Hepatocyte (in vitro differentiated cells): ENCODE measurements around the gene IL21R. TPM values are rescaled to one million over a fixed set of nuclear protein-coding genes. Genes with fewer than 3 reads are reported as not detected.
"Not testable (repeated sequence)": the region's sequence is repeated elsewhere in the genome, so short reads cannot be mapped to it uniquely, and the experiment has no call there.

Source experiments
- DNase-seq: peaks from one replicate; pipeline ENCODE4 v3.0.0-alpha.2; 2016; ENCODE audit warnings: low spot score
- H2AFZ ChIP-seq: fragments of 200-600 bp; sonication (generic); 2 replicates; pipeline ENCODE4 v1.6.0; 2016; ENCODE audit warnings: antibody characterized with exemption, mild to moderate bottlenecking
- H3K27ac ChIP-seq: fragments of 200-600 bp; sonication (generic); 2 replicates; pipeline ENCODE4 v1.5.1; 2016; ENCODE audit warnings: mild to moderate bottlenecking
- H3K27me3 ChIP-seq: fragments of 200-600 bp; sonication (generic); 2 replicates; pipeline ENCODE4 v1.6.1; 2016
- H3K36me3 ChIP-seq: fragments of 200-600 bp; sonication (generic); replicated peaks from 2 replicates; pipeline ENCODE4 v1.5.1; 2016; ENCODE audit warnings: low read depth; ENCODE audit not compliant: insufficient read depth
- H3K4me1 ChIP-seq: fragments of 200-600 bp; sonication (generic); 2 replicates; pipeline ENCODE4 v1.5.1; 2016; ENCODE audit warnings: mild to moderate bottlenecking, moderate library complexity; ENCODE audit not compliant: insufficient read depth
- H3K4me2 ChIP-seq: fragments of 200-600 bp; sonication (generic); 2 replicates; pipeline ENCODE4 v1.6.0; 2016
- H3K4me3 ChIP-seq: fragments of 200-600 bp; sonication (generic); 2 replicates; pipeline ENCODE4 v1.5.1; 2016; ENCODE audit warnings: mild to moderate bottlenecking
- H3K79me2 ChIP-seq: fragments of 200-600 bp; sonication (generic); 2 replicates; pipeline ENCODE4 v1.6.0; 2017; ENCODE audit warnings: mild to moderate bottlenecking
- H3K9me2 ChIP-seq: fragments of 200-600 bp; sonication (generic); replicated peaks from 2 replicates; pipeline ENCODE4 v1.6.0; 2017; ENCODE audit warnings: mild to moderate bottlenecking; ENCODE audit not compliant: insufficient read depth
- H3K9me3 ChIP-seq: fragments of 200-600 bp; sonication (generic); 2 replicates; pipeline ENCODE4 v1.5.1; 2016; ENCODE audit warnings: low read depth, mild to moderate bottlenecking
- H4K20me1 ChIP-seq: fragments of 200-600 bp; sonication (generic); 2 replicates; pipeline ENCODE4 v1.6.0; 2016; ENCODE audit warnings: mild to moderate bottlenecking; ENCODE audit not compliant: insufficient read depth, poor library complexity, severe bottlenecking
- CTCF ChIP-seq: fragments of 200-600 bp; sonication (generic); IDR thresholded peaks from 2 replicates; pipeline ENCODE4 v1.5.1; 2016; ENCODE audit warnings: antibody characterized with exemption, mild to moderate bottlenecking; ENCODE audit not compliant: poor library complexity
- EZH2 ChIP-seq: fragments of 200-600 bp; sonication (generic); IDR thresholded peaks from 2 replicates; pipeline ENCODE4 v1.6.1; 2016; ENCODE audit warnings: antibody characterized with exemption, mild to moderate bottlenecking, borderline replicate concordance
- EZH2phosphoT487 ChIP-seq: fragments of 200-600 bp; sonication (generic); IDR thresholded peaks from one replicate; pipeline ENCODE4 v1.6.1; 2018; ENCODE audit warnings: antibody characterized with exemption, mild to moderate bottlenecking, low read depth, moderate library complexity; ENCODE audit not compliant: unreplicated experiment, severe bottlenecking
- WGBS: methylation state at CpG from one replicate; pipeline ENCODE4 v1.1.6; 2016; ENCODE audit warnings: low lambda C conversion rate; ENCODE audit errors: missing lambda C conversion rate; 5-methylcytosine and 5-hydroxymethylcytosine counted together
- polyA plus RNA-seq: library from polyadenylated mRNA; unstranded; fragments of >200 nt; fragmentation: Nextera tagmentation; extraction: Ambion mirVana; gene quantifications from 2 replicates; pipeline ENCODE4 v1.2.1, GENCODE V29; 2016
- total RNA-seq: library from RNA; depleted of rRNA; stranded (reverse); fragments of >200 nt; gene quantifications from 2 replicates; pipeline ENCODE4 v1.2.3, GENCODE V29; 2014

Gene IL21R
- total and polyA plus RNA-seq, 2 experiments from 2014 or later: 0.10 TPM; not detected in 1

GRCh38 chr16:27453494-27453825, 51.5 kb downstream of the IL21R start:
- no peak for DNase-seq
- Histone ChIP-seq H3K9me3 (no peaks in the 10 kb centered on the region), H3K79me2 (no peaks in the 10 kb centered on the region), H2AFZ (no peak overlapping the region), H3K36me3 (no peaks in the 10 kb centered on the region), H3K4me3 (no peak overlapping the region), H3K27me3 (no peaks in the 10 kb centered on the region), H3K4me1 (no peaks in the 10 kb centered on the region), H3K27ac (no peak overlapping the region), H4K20me1 (no peaks in the 10 kb centered on the region), H3K9me2 (no peaks in the 10 kb centered on the region), H3K4me2 (no peak overlapping the region)
- TF ChIP-seq CTCF (no peak), EZH2phosphoT487 (no peak), EZH2 (no peak)
- 93% methylated on average over 3 of the region's 3 CpGs for WGBS

GRCh38 chr16:27455700-27456099, 53.7 kb downstream of the IL21R start:
- H3K4me1 ChIP-seq: no peaks in the 10 kb centered on the region
- no peaks in the 10 kb centered on the region for H3K79me2 ChIP-seq
- H3K9me2 ChIP-seq: no peaks in the 10 kb centered on the region
- H3K36me3 ChIP-seq: no peaks in the 10 kb centered on the region
- no peak for DNase-seq
- H3K27me3 ChIP-seq: no peaks in the 10 kb centered on the region
- TF ChIP-seq CTCF (no peak), EZH2phosphoT487 (no peak), EZH2 (no peak)
- no peaks in the 10 kb centered on the region for H4K20me1 ChIP-seq
- H3K27ac ChIP-seq: no peak overlapping the region
- no peak overlapping the region for H3K4me3 ChIP-seq
- 69% methylated on average over 12 of the region's 12 CpGs for WGBS
- no peak overlapping the region for H3K4me2 ChIP-seq
- no peaks in the 10 kb centered on the region for H3K9me3 ChIP-seq
- H2AFZ ChIP-seq: no peak overlapping the region

GRCh38 chr16:27457605-27457900, 55.6 kb downstream of the IL21R start:
- not testable (repeated sequence) for H3K27ac ChIP-seq, H3K4me1 ChIP-seq, H3K79me2 ChIP-seq, H3K9me3 ChIP-seq, H3K27me3 ChIP-seq, H2AFZ ChIP-seq, H3K4me2 ChIP-seq, H4K20me1 ChIP-seq, H3K9me2 ChIP-seq, DNase-seq, H3K36me3 ChIP-seq, H3K4me3 ChIP-seq
- WGBS: 93% methylated on average over 17 of the region's 17 CpGs

- no peaks in the 10 kb centered on the region for H3K36me3 ChIP-seq
- H3K27ac ChIP-seq: no peak overlapping the region
- no peak overlapping the region for H3K4me2 ChIP-seq
- no peak overlapping the region for H3K4me3 ChIP-seq
- WGBS: 74% methylated on average over 5 of the region's 5 CpGs
- H3K9me2 ChIP-seq: no peaks in the 10 kb centered on the region
- no peak overlapping the region for H2AFZ ChIP-seq
- H3K79me2 ChIP-seq: no peaks in the 10 kb centered on the region
- H3K4me1 ChIP-seq: no peaks in the 10 kb centered on the region
- TF ChIP-seq CTCF (no peak), EZH2 (no peak), EZH2phosphoT487 (no peak)
- H3K27me3 ChIP-seq: no peaks in the 10 kb centered on the region
- no peaks in the 10 kb centered on the region for H3K9me3 ChIP-seq
- no peaks in the 10 kb centered on the region for H4K20me1 ChIP-seq
- DNase-seq: no peak
Measured at GRCh38 chr16:27458258-27458657, 56.3 kb downstream of the IL21R start.
